ENCODE results near the gene SERTAD2.

GRCh38 chr2:64658269-64658668, 4.6 kb upstream of the SERTAD2 start:
- TF ChIP-seq CTCF (IDR thresholded peaks at IDR 0.05) = no peak
- no peak for TF ChIP-seq POLR2A (IDR thresholded peaks at IDR 0.05)

Measured in body of pancreas (tissue), 4 donors.